PC-3 (cell line): ENCODE measurements around the gene GALNT3.

Source experiments
- EZH2phosphoT487 ChIP-seq: fragments of 300-600 bp; sonication (generic); IDR thresholded peaks from 2 replicates; pipeline ENCODE4 v1.6.1; 2018; ENCODE audit warnings: mild to moderate bottlenecking, antibody characterized with exemption, low read length, borderline replicate concordance
- TF ChIP-seq, protein P1 (sequence below): fragments of 300-600 bp; sonication (generic); conservative IDR thresholded peaks from 2 replicates; pipeline ENCODE4 v1.5.1; 2017; ENCODE audit warnings: antibody characterized with exemption, low read depth, mild to moderate bottlenecking, low read length

DNA sequence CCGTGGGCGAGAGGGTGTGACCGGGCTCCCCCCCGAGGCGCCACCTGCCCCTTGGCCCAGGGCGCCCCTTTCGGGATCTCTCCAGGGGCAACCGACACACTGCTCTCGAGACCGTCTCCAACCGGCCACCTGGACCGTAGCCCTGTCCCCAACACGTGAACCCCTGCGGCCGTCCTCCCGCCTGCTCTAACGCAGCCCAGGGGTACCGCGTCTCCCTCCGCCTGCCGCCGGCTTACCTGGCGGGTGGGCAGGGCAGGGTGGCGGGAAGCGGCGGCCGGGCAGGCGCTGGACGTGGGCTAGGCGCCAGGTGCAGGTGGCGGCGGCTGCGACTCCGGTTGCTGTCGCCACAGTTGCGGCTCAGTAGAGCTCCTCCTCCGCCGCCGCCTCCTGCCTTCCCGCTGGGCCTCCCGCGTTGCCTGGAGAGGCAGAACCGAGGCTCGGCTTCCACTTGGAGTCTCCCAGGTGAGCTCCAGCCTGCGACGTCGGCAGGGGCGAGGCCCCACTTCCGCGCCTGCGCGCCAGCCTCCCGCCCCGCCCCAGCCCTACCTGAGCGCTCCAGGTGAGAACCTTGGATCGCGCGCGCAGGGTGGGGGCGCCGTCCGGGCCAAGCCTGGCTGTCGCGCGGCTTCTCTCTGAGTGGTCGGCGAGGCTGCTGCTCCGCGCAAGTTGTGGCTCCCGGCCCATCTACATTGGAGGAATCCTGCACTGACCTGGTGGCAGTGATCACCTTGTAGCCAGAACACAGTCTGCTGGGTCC lies at the start of gene GALNT3:
- no peak for TF ChIP-seq EZH2phosphoT487
- TF ChIP-seq, protein P1, sequence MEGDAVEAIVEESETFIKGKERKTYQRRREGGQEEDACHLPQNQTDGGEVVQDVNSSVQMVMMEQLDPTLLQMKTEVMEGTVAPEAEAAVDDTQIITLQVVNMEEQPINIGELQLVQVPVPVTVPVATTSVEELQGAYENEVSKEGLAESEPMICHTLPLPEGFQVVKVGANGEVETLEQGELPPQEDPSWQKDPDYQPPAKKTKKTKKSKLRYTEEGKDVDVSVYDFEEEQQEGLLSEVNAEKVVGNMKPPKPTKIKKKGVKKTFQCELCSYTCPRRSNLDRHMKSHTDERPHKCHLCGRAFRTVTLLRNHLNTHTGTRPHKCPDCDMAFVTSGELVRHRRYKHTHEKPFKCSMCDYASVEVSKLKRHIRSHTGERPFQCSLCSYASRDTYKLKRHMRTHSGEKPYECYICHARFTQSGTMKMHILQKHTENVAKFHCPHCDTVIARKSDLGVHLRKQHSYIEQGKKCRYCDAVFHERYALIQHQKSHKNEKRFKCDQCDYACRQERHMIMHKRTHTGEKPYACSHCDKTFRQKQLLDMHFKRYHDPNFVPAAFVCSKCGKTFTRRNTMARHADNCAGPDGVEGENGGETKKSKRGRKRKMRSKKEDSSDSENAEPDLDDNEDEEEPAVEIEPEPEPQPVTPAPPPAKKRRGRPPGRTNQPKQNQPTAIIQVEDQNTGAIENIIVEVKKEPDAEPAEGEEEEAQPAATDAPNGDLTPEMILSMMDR, result no peak
